Suprapubic skin (tissue), 4 donors: Measurements from ENCODE around the gene KIF22.

Source experiments
- CTCF ChIP-seq, 2 donors: fragments of 200-600 bp in 1 of 2; fragments of 450-650 bp in 1 of 2; sonication (generic) in 1 of 2; IDR thresholded peaks; one replicate each; pipeline ENCODE4 v1.5.1; 2016 to 2019; ENCODE audit warnings: antibody characterized with exemption in 2 of 2, mild to moderate bottlenecking in 1 of 2, moderate library complexity in 1 of 2
- EP300 ChIP-seq: sonication (generic); formaldehyde crosslinking; IDR thresholded peaks from one replicate; pipeline ENCODE4 v1.6.1; 2017; ENCODE audit warnings: antibody characterized with exemption
- POLR2A ChIP-seq, 2 donors: fragments of 450-650 bp; IDR thresholded peaks; one replicate each; pipeline ENCODE4 v1.6.1; 2017; ENCODE audit warnings: antibody characterized with exemption in 2 of 2, mild to moderate bottlenecking in 2 of 2, moderate library complexity in 2 of 2
- POLR2AphosphoS5 ChIP-seq, 3 donors: sonication (generic); formaldehyde crosslinking; IDR thresholded peaks; one replicate each; pipeline ENCODE4 v1.6.1; 2017; ENCODE audit warnings: antibody characterized with exemption in 3 of 3

- TF ChIP-seq EP300 = no peak
- TF ChIP-seq CTCF (IDR thresholded peaks at IDR 0.05) = no peak
- no peak for TF ChIP-seq POLR2A (IDR thresholded peaks at IDR 0.05)
- TF ChIP-seq POLR2AphosphoS5 (IDR thresholded peaks at IDR 0.05) = no peak
Observed at GRCh38 chr16:29834079-29834478, 43.5 kb downstream of the KIF22 start.
